Nephron progenitor cell (in vitro differentiated cells): Measurements from ENCODE around the gene SMIM41.

Source experiments
- DNase-seq: peaks from one replicate; pipeline ENCODE4 v3.0.0; 2021
- H3K27ac Mint-ChIP-seq: 2 replicates; pipeline ENCODE4 v1.8.0; 2021; ENCODE audit warnings: mild to moderate bottlenecking, moderate library complexity, mixed read lengths
- H3K27me3 Mint-ChIP-seq: 2 replicates; pipeline ENCODE4 v1.8.0; 2021; ENCODE audit warnings: mild to moderate bottlenecking, low read depth, mixed read lengths; ENCODE audit not compliant: poor library complexity
- H3K36me3 Mint-ChIP-seq: 2 replicates; pipeline ENCODE4 v1.8.0; 2021; ENCODE audit warnings: low read depth, mixed read lengths
- H3K4me1 Mint-ChIP-seq: 2 replicates; pipeline ENCODE4 v1.8.0; 2021; ENCODE audit warnings: mixed read lengths
- H3K4me3 Mint-ChIP-seq: 2 replicates; pipeline ENCODE4 v1.8.0; 2021; ENCODE audit warnings: mild to moderate bottlenecking, moderate library complexity, mixed read lengths
- H3K9me3 Mint-ChIP-seq: 2 replicates; pipeline ENCODE4 v1.8.0; 2021; ENCODE audit warnings: mild to moderate bottlenecking, moderate library complexity, mixed read lengths
- CTCF ChIP-seq: fragments of 200-600 bp; sonication (generic); IDR thresholded peaks from 2 replicates; pipeline ENCODE4 v1.5.0; 2021; ENCODE audit warnings: antibody characterized with exemption

The SMIM41 gene

GRCh38 chr12:52049286-52049685 is 30.2 kb upstream of the SMIM41 start:
- peak overlapping the region; percentile 87 for H3K4me3 Mint-ChIP-seq

GRCh38 chr12:52049688-52050087 is 29.8 kb upstream of the SMIM41 start:
- no peaks in the 10 kb centered on the region for H3K9me3 Mint-ChIP-seq
- no peak overlapping the region for H3K27ac Mint-ChIP-seq
- no peak for TF ChIP-seq CTCF
- peaks cover 32% of the 10 kb centered on the region for H3K4me1 Mint-ChIP-seq
- H3K4me3 Mint-ChIP-seq: peak overlapping the region; percentile 87
- peaks cover 21% of the 10 kb centered on the region for H3K27me3 Mint-ChIP-seq
- DNase-seq: no peak
- no peaks in the 10 kb centered on the region for H3K36me3 Mint-ChIP-seq

More at GRCh38 chr12:52049286-52049685, 30.2 kb upstream of the SMIM41 start:
- no peak for TF ChIP-seq CTCF
- DNase-seq: no peak
- Mint-ChIP-seq H3K27me3 (peaks cover 21% of the 10 kb centered on the region), H3K36me3 (no peaks in the 10 kb centered on the region), H3K27ac (no peak overlapping the region), H3K4me1 (peaks cover 32% of the 10 kb centered on the region), H3K9me3 (no peaks in the 10 kb centered on the region)

GRCh38 chr12:52050116-52050757 is 29.3 kb upstream of the SMIM41 start:
- no peak for TF ChIP-seq CTCF
- Mint-ChIP-seq H3K27ac (peak overlapping the region; percentile 83), H3K9me3 (no peaks in the 10 kb centered on the region), H3K4me1 (peaks cover 32% of the 10 kb centered on the region), H3K27me3 (peaks cover 21% of the 10 kb centered on the region), H3K36me3 (no peaks in the 10 kb centered on the region), H3K4me3 (peak overlapping the region; percentile 87)
- DNase-seq: no peak

- Mint-ChIP-seq H3K4me1 (peaks cover 32% of the 10 kb centered on the region), H3K27me3 (peaks cover 21% of the 10 kb centered on the region), H3K9me3 (no peaks in the 10 kb centered on the region), H3K4me3 (peak within 1 kb of the TSS; percentile 87), H3K36me3 (no peaks in the 10 kb centered on the region), H3K27ac (peak within 1 kb of the TSS; percentile 83)
- no peak for TF ChIP-seq CTCF
- DNase-seq: peak; percentile 99
Observed at GRCh38 chr12:52050758-52051541, 28.6 kb upstream of the SMIM41 start, which contains the start of gene NR4A1. NR4A1 (plus strand) TSS chr12:52051442; CDS start chr12:52054329, 2,887 bp downstream.

- Mint-ChIP-seq H3K4me1 (peaks cover 32% of the 10 kb centered on the region), H3K4me3 (peak overlapping the region; percentile 87), H3K9me3 (no peaks in the 10 kb centered on the region), H3K27ac (no peak overlapping the region), H3K36me3 (no peaks in the 10 kb centered on the region), H3K27me3 (peaks cover 21% of the 10 kb centered on the region)
- no peak for DNase-seq
- no peak for TF ChIP-seq CTCF
Observed at GRCh38 chr12:52052468-52053186, 26.9 kb upstream of the SMIM41 start.
